ENCODE results near the gene BAZ1B.

- TF ChIP-seq CTCF (IDR thresholded peaks at IDR 0.05) (no peak), ZFX (IDR thresholded peaks at IDR 0.05; ENCODE audit: borderline replicate concordance) (no peak)
Observed at GRCh38 chr7:73395538-73396503, 126.3 kb downstream of the BAZ1B start.
